A673 (cell line): ENCODE measurements around the gene FYCO1. TPM values are rescaled to one million over a fixed set of nuclear protein-coding genes. Genes with fewer than 3 reads are reported as not detected.

Source experiments
- BruUV-seq: library from RNA; stranded (reverse); fragments of 400-500 nt; replicated peaks from 2 replicates; lab custom pipeline; 2021; lab: Mats Ljungman, UMichigan
- CTCF ChIA-PET: fragments of 300-600 bp; sonication (Branson Sonifier 250); formaldehyde crosslinking; loops from one replicate; lab custom pipeline; 2022; ENCODE audit warnings: antibody characterized with exemption; lab: Charles Lee
- POLR2A ChIA-PET: fragments of 300-600 bp; sonication (Branson Sonifier 250); formaldehyde crosslinking; loops from one replicate; lab custom pipeline; 2022; ENCODE audit warnings: antibody characterized with exemption; ENCODE audit not compliant: low non-redundant PET; lab: Charles Lee
- DNase-seq: peaks from one replicate; pipeline ENCODE4 v3.0.0-alpha.2; 2015; ENCODE audit warnings: low spot score
- H3K27ac ChIP-seq: fragments of 200-600 bp; sonication (generic); 2 replicates; pipeline ENCODE4 v1.5.1; 2016; ENCODE audit warnings: mixed run types, low read depth, mild to moderate bottlenecking, mixed read lengths, antibody characterized with exemption, low read length; ENCODE audit not compliant: poor library complexity, severe bottlenecking
- H3K27me3 ChIP-seq: fragments of 200-600 bp; sonication (generic); replicated peaks from 2 replicates; pipeline ENCODE4 v1.6.1; 2017; ENCODE audit warnings: mixed run types, low read depth, mild to moderate bottlenecking, mixed read lengths, antibody characterized with exemption, low read length; ENCODE audit not compliant: insufficient read depth, poor library complexity
- H3K36me3 ChIP-seq: fragments of 200-600 bp; sonication (generic); 2 replicates; pipeline ENCODE4 v1.6.1; 2016; ENCODE audit warnings: mixed run types, mild to moderate bottlenecking, mixed read lengths, antibody characterized with exemption, low read length; ENCODE audit not compliant: insufficient read depth, poor library complexity, severe bottlenecking
- H3K4me1 ChIP-seq: fragments of 200-600 bp; sonication (generic); 2 replicates; pipeline ENCODE4 v1.6.1; 2017; ENCODE audit warnings: mixed run types, mild to moderate bottlenecking, mixed read lengths, antibody characterized with exemption, low read length; ENCODE audit not compliant: insufficient read depth, poor library complexity, severe bottlenecking
- H3K4me3 ChIP-seq: fragments of 200-600 bp; sonication (generic); 2 replicates; pipeline ENCODE4 v1.5.1; 2016; ENCODE audit warnings: low read depth, mixed run types, mild to moderate bottlenecking, mixed read lengths, low read length; ENCODE audit not compliant: poor library complexity, severe bottlenecking
- H3K9me3 ChIP-seq: fragments of 200-600 bp; sonication (generic); 2 replicates; pipeline ENCODE4 v1.6.1; 2016; ENCODE audit warnings: mixed run types, low read depth, mild to moderate bottlenecking, mixed read lengths, antibody characterized with exemption, low read length; ENCODE audit not compliant: poor library complexity, severe bottlenecking
- CTCF ChIP-seq: fragments of 300-800, 200-600 bp; sonication (generic); conservative IDR thresholded peaks from 2 replicates; pipeline ENCODE4 v1.5.1; 2017; ENCODE audit warnings: low read depth, mild to moderate bottlenecking, antibody characterized with exemption, low read length, moderate library complexity, mixed read lengths
- EZH2 ChIP-seq: fragments of 200-600 bp; sonication (generic); IDR thresholded peaks from 2 replicates; pipeline ENCODE4 v1.6.1; 2017; ENCODE audit warnings: borderline replicate concordance, low read depth, mild to moderate bottlenecking, mixed read lengths, antibody characterized with exemption, low read length; ENCODE audit not compliant: poor library complexity, severe bottlenecking
- intact Hi-C: fragments of 100-400 bp; cut with micrococcal nuclease; formaldehyde crosslinking; loops from one replicate; pipeline ENCODE4 v1.10.0; 2022; ENCODE audit not compliant: unreplicated experiment
- total RNA-seq: library from RNA; stranded (reverse); gene quantifications from 2 replicates; pipeline ENCODE4 v1.2.3, GENCODE V29; 2021

The FYCO1 gene
- total RNA-seq, 1 experiment from 2014 or later: 7.4 TPM

- Histone ChIP-seq H3K4me1 (no peaks in the 10 kb centered on the region), H3K9me3 (no peaks in the 10 kb centered on the region), H3K4me3 (no peak overlapping the region), H3K36me3 (no peaks in the 10 kb centered on the region), H3K27ac (no peak overlapping the region), H3K27me3 (no peaks in the 10 kb centered on the region)
- no TSS peak for BruUV-seq
- intact Hi-C loops: no loop called here
- CTCF ChIA-PET: no interaction called here
- POLR2A ChIA-PET: no interaction called here
- DNase-seq: no peak
- TF ChIP-seq EZH2 (no peak), CTCF (no peak)
Measured at GRCh38 chr3:45975686-45976085, 19.9 kb downstream of the FYCO1 start.

DNA sequence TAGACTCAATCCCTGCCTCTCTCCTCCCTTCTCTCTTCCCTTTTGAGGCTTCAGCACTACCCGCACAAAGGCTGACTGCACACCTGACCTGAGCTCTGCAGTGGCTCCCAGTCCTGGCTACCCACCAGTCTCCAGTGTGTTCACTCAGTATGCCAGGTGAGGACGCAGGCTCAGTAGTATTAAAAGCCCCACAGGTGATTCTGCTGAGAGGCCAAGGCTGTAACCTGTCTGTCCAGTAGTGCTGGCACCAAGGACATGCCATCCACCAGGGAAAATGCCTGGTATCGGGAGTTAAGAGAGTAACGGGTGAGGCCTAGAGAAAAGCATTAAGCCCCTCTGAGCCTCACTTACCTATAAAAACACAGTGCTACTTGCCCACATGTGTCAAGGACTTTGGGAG lies 20.9 kb downstream of the FYCO1 start:
- no TSS peak for BruUV-seq
- POLR2A ChIA-PET: no interaction called here
- TF ChIP-seq EZH2: no peak
- TF ChIP-seq CTCF: no peak
- Histone ChIP-seq H3K36me3 (no peaks in the 10 kb centered on the region), H3K27me3 (no peaks in the 10 kb centered on the region), H3K4me1 (no peaks in the 10 kb centered on the region), H3K9me3 (no peaks in the 10 kb centered on the region), H3K4me3 (no peak overlapping the region), H3K27ac (no peak overlapping the region)
- intact Hi-C loops: no loop called here
- CTCF ChIA-PET: no interaction called here
- DNase-seq: no peak

GRCh38 chr3:45972534-45973402 lies 22.9 kb downstream of the FYCO1 start:
- ChIA-PET POLR2A (no interaction called here), CTCF (no interaction called here)
- BruUV-seq: no TSS peak
- Histone ChIP-seq H3K27ac (no peak overlapping the region), H3K36me3 (no peaks in the 10 kb centered on the region), H3K27me3 (no peaks in the 10 kb centered on the region), H3K4me1 (no peaks in the 10 kb centered on the region), H3K4me3 (no peak overlapping the region), H3K9me3 (no peaks in the 10 kb centered on the region)
- no peak for DNase-seq
- TF ChIP-seq CTCF: no peak
- no peak for TF ChIP-seq EZH2
- intact Hi-C loops: no loop called here
